CD4-positive, alpha-beta T cell treated with Interferon gamma for 1 hour (primary cell): ENCODE data around the gene EEF2KMT.

Experiments used
- DNase-seq: peaks from one replicate; pipeline ENCODE4 v3.0.0-alpha.2; 2020

The EEF2KMT gene

GRCh38 chr16:5040451-5040850 is 57.1 kb downstream of the EEF2KMT start:
- no peak for DNase-seq

GRCh38 chr16:5036228-5037156 is 61.1 kb downstream of the EEF2KMT start:
- no peak for DNase-seq

GRCh38 chr16:5035909-5036227 is 61.7 kb downstream of the EEF2KMT start:
- no peak for DNase-seq
